HepG2 (cell line): ENCODE results near the gene SLC38A2. TPM values are rescaled to one million over a fixed set of nuclear protein-coding genes. Genes with fewer than 3 reads are reported as not detected.

ENCODE experiments used
- ATAC-seq: fragments of 200-7000 bp; cut with Tn5 transposase; 3 replicates; pipeline ENCODE4 v1.9.1; 2020; ENCODE audit warnings: mild to moderate bottlenecking, moderate library complexity
- BruUV-seq: library from RNA; stranded (reverse); fragments of 400-500 nt; replicated peaks from 2 replicates; lab custom pipeline; 2021; lab: Mats Ljungman, UMichigan
- CTCF ChIA-PET: fragments of 300-600 bp; formaldehyde crosslinking; extraction: SDS; loops from one replicate; lab custom pipeline; 2021; ENCODE audit warnings: low total read pairs, inconsistent platforms, low intra/inter-chr PET ratio; lab: Yijun Ruan, JAX
- POLR2A ChIA-PET: fragments of 350-600 bp; sonication (Branson Sonifier 250); formaldehyde crosslinking; loops from one replicate; lab custom pipeline; 2020; ENCODE audit warnings: antibody characterized with exemption, inconsistent platforms; lab: Yijun Ruan, JAX
- DNase-seq: peaks from one replicate; pipeline ENCODE4 v3.0.0-alpha.2; 2015; ENCODE audit warnings: low spot score
- FAIRE-seq: peaks from 3 replicates; lab custom pipeline; 2011; peaks lifted over from hg19 to GRCh38; lab: Jason Lieb, UNC
- H2AFZ ChIP-seq: one replicate; pipeline ENCODE4 v1.6.1; 2011; ENCODE audit warnings: low read length, inconsistent platforms
- H3K27ac ChIP-seq: fragments of 300-600 bp; 3 replicates; pipeline ENCODE4 v1.8.0; 2011; ENCODE audit warnings: mixed run types, mild to moderate bottlenecking, mixed read lengths, low read length, inconsistent platforms; ENCODE audit not compliant: insufficient read depth; ENCODE audit errors: extremely low read length
- H3K27me3 ChIP-seq, 2 experiments: fragments of 200-600 bp in 1 of 2; 2 replicates in 1 of 2; 3 replicates in 1 of 2; pipeline versions ENCODE4 v1.6.0 to v1.8.0; 2011; ENCODE audit warnings: low read length in 2 of 2, mild to moderate bottlenecking in 2 of 2, moderate library complexity in 2 of 2, inconsistent platforms in 1 of 2; ENCODE audit not compliant: insufficient read depth in 2 of 2, control insufficient read depth in 1 of 2
- H3K36me3 ChIP-seq, 2 experiments: fragments of 200-600 bp in 1 of 2; replicated peaks in 1 of 2; 2 replicates in 1 of 2; 3 replicates in 1 of 2; pipeline versions ENCODE4 v1.5.1 to v1.8.0; 2011; ENCODE audit warnings: low read length in 2 of 2, inconsistent platforms in 1 of 2; ENCODE audit not compliant: insufficient read depth in 2 of 2, control insufficient read depth in 1 of 2
- H3K4me1 ChIP-seq: 2 replicates; pipeline ENCODE4 v1.5.1; 2012; ENCODE audit warnings: low read length, inconsistent platforms; ENCODE audit not compliant: insufficient read depth
- H3K4me2 ChIP-seq: 2 replicates; pipeline ENCODE4 v1.6.0; 2011; ENCODE audit warnings: low read depth, low read length, inconsistent platforms
- H3K4me3 ChIP-seq, 3 experiments: fragments of 200-600 bp in 1 of 3; sonication (generic), shearing (Covaris generic) in 1 of 3; replicated peaks in 1 of 3; 2 replicates each; pipeline ENCODE4 v1.5.1; 2011 to 2016; ENCODE audit warnings: low read length in 3 of 3, inconsistent platforms in 2 of 3, low read depth in 2 of 3, mild to moderate bottlenecking in 2 of 3, control low read depth in 1 of 3, mixed read lengths in 1 of 3; ENCODE audit not compliant: insufficient read depth in 1 of 3
- H3K79me2 ChIP-seq: one replicate; pipeline ENCODE4 v1.6.1; 2011; ENCODE audit warnings: low read length, inconsistent platforms; ENCODE audit not compliant: insufficient read depth
- H3K9ac ChIP-seq: 2 replicates; pipeline ENCODE4 v1.6.0; 2011; ENCODE audit warnings: mild to moderate bottlenecking, low read depth, low read length, inconsistent platforms; ENCODE audit not compliant: insufficient read depth
- H3K9me3 ChIP-seq: 2 replicates; pipeline ENCODE4 v1.5.1; 2012; ENCODE audit warnings: mild to moderate bottlenecking, low read length
- H4K20me1 ChIP-seq: 2 replicates; pipeline ENCODE4 v1.6.0; 2011; ENCODE audit warnings: inconsistent platforms, mild to moderate bottlenecking, low read length, moderate library complexity; ENCODE audit not compliant: insufficient read depth
- ELF4 ChIP-seq: sonication (generic); formaldehyde crosslinking; IDR thresholded peaks from 2 replicates; pipeline ENCODE4 v1.5.0; 2020; ENCODE audit warnings: missing genetic modification reagents, mild to moderate bottlenecking, moderate library complexity, borderline replicate concordance
- FOXA3 ChIP-seq: IDR thresholded peaks from 2 replicates; pipeline ENCODE4 v1.6.1; 2016; ENCODE audit warnings: missing genetic modification reagents, missing compliant biosample characterization
- GZF1 ChIP-seq: sonication (generic); formaldehyde crosslinking; IDR thresholded peaks from 2 replicates; pipeline ENCODE4 v1.5.1; 2020; ENCODE audit warnings: mild to moderate bottlenecking, missing genetic modification reagents
- HNRNPL ChIP-seq: fragments of 200-400 bp; formaldehyde crosslinking; IDR thresholded peaks from 2 replicates; pipeline ENCODE4 v1.6.1; 2017; ENCODE audit warnings: mild to moderate bottlenecking, low read depth, low read length
- KLF12 ChIP-seq: sonication (generic); formaldehyde crosslinking; IDR thresholded peaks from 2 replicates; pipeline ENCODE4 v1.4.0; 2020; ENCODE audit warnings: missing genetic modification reagents, borderline replicate concordance
- KLF13 ChIP-seq: sonication (generic); formaldehyde crosslinking; IDR thresholded peaks from 2 replicates; pipeline ENCODE4 v1.4.0; 2020; ENCODE audit warnings: mild to moderate bottlenecking, missing genetic modification reagents
- KLF16 ChIP-seq, 2 experiments: sonication (generic) in 1 of 2; formaldehyde crosslinking in 1 of 2; IDR thresholded peaks; 2 replicates each; pipeline versions ENCODE4 v1.6.1 to v1.8.0; 2016 to 2023; ENCODE audit warnings: missing genetic modification reagents in 2 of 2, missing compliant biosample characterization in 1 of 2
- MAFK ChIP-seq, 2 experiments: IDR thresholded peaks in 1 of 2; conservative IDR thresholded peaks in 1 of 2; 2 replicates each; pipeline ENCODE4 v1.6.1; 2011; ENCODE audit warnings: improper control_type of control experiment in 2 of 2, low read length in 2 of 2
- NFYC ChIP-seq: IDR thresholded peaks from 2 replicates; pipeline ENCODE4 v1.6.1; 2016; ENCODE audit warnings: missing genetic modification reagents, missing compliant biosample characterization
- SOX13 ChIP-seq, 3 experiments: fragments of 450-650 bp in 1 of 3; sonication (generic) in 1 of 3; formaldehyde crosslinking in 1 of 3; IDR thresholded peaks in 2 of 3; conservative IDR thresholded peaks in 1 of 3; 2 replicates each; pipeline versions ENCODE4 v1.5.0 to v1.6.1; 2016 to 2020; ENCODE audit warnings: antibody characterized with exemption in 1 of 3, mild to moderate bottlenecking in 1 of 3, missing compliant biosample characterization in 1 of 3, missing genetic modification reagents in 1 of 3, moderate library complexity in 1 of 3
- U2AF1 ChIP-seq: fragments of 200-400 bp; formaldehyde crosslinking; optimal IDR thresholded peaks from 2 replicates; pipeline ENCODE3; 2017; ENCODE audit warnings: mild to moderate bottlenecking, low read depth, low read length
- ZFX ChIP-seq: sonication (generic); formaldehyde crosslinking; IDR thresholded peaks from 2 replicates; pipeline ENCODE4 v1.4.0; 2020; ENCODE audit warnings: mild to moderate bottlenecking, low read depth, missing genetic modification reagents, moderate library complexity
- ZFYVE20 ChIP-seq: sonication (generic); formaldehyde crosslinking; IDR thresholded peaks from 2 replicates; pipeline ENCODE4 v1.8.0; 2023; ENCODE audit warnings: low read depth, mild to moderate bottlenecking, moderate library complexity, missing genetic modification reagents, borderline replicate concordance
- ZNF136 ChIP-seq: sonication (generic); formaldehyde crosslinking; IDR thresholded peaks from 2 replicates; pipeline ENCODE4 v1.8.1; 2022; ENCODE audit warnings: low read depth, mild to moderate bottlenecking, moderate library complexity, missing genetic modification reagents
- ZNF225 ChIP-seq: sonication (generic); formaldehyde crosslinking; IDR thresholded peaks from 2 replicates; pipeline ENCODE4 v1.4.0; 2020; ENCODE audit warnings: mild to moderate bottlenecking, missing genetic modification reagents
- ZNF329 ChIP-seq: sonication (generic); formaldehyde crosslinking; IDR thresholded peaks from 2 replicates; pipeline ENCODE4 v1.9.0; 2021; ENCODE audit warnings: low read depth, mild to moderate bottlenecking, missing genetic modification reagents
- ZNF337 ChIP-seq: sonication (generic); formaldehyde crosslinking; IDR thresholded peaks from 2 replicates; pipeline ENCODE4 v1.5.1; 2020; ENCODE audit warnings: missing genetic modification reagents, low read depth, mild to moderate bottlenecking, borderline replicate concordance
- ZNF33B ChIP-seq: sonication (generic); formaldehyde crosslinking; IDR thresholded peaks from 2 replicates; pipeline ENCODE4 v1.5.1; 2020; ENCODE audit warnings: mild to moderate bottlenecking, missing genetic modification reagents
- ZNF343 ChIP-seq: sonication (generic); formaldehyde crosslinking; IDR thresholded peaks from 2 replicates; pipeline ENCODE4 v1.4.0; 2020; ENCODE audit warnings: mild to moderate bottlenecking, missing genetic modification reagents
- ZNF431 ChIP-seq: sonication (generic); formaldehyde crosslinking; IDR thresholded peaks from 2 replicates; pipeline ENCODE4 v1.9.0; 2022; ENCODE audit warnings: missing genetic modification reagents, low read depth, mild to moderate bottlenecking, borderline replicate concordance
- ZNF773 ChIP-seq: sonication (generic); formaldehyde crosslinking; IDR thresholded peaks from 2 replicates; pipeline ENCODE4 v1.4.0; 2020; ENCODE audit warnings: missing genetic modification reagents, borderline replicate concordance
- ZSCAN9 ChIP-seq: IDR thresholded peaks from 2 replicates; pipeline ENCODE4 v1.6.1; 2016; ENCODE audit warnings: borderline replicate concordance
- in situ Hi-C: cut with HindIII; loops from 2 replicates; pipeline ENCODE4 v1.10.0; 2017; ENCODE audit warnings: low pct_unique_long_range_greater_than_20kb; ENCODE audit not compliant: extremely low pct_ligation_motif_present
- intact Hi-C: fragments of 100-400 bp; cut with micrococcal nuclease; formaldehyde crosslinking; loops from one replicate; pipeline ENCODE4 v1.10.0; 2022; ENCODE audit not compliant: unreplicated experiment
- polyA plus RNA-seq, 8 experiments: library from polyadenylated mRNA; depleted of rRNA in 3 of 8; stranded (reverse) in 7 of 8; unstranded in 1 of 8; fragments of >200 nt; fragmentation: Illumina TruSeq in 4 of 8; extraction: Trizol in 4 of 8; gene quantifications; 2 replicates each; pipeline versions ENCODE4 v1.2.1 to v1.2.3, GENCODE V29; 2011 to 2016; ENCODE audit warnings: low read depth in 4 of 8, missing spikeins in 1 of 8, mixed read lengths in 1 of 8; ENCODE audit not compliant: insufficient read depth in 1 of 8
- total RNA-seq, 5 experiments: library from RNA; depleted of rRNA; stranded (reverse); fragments of >200 nt; fragmentation: Illumina TruSeq; extraction: Trizol; gene quantifications; 2 replicates each; pipeline ENCODE4 v1.2.3, GENCODE V29; 2016; ENCODE audit warnings: low read depth in 1 of 5
- TF ChIP-seq, protein P1 (sequence below): sonication (generic); formaldehyde crosslinking; IDR thresholded peaks from 2 replicates; pipeline ENCODE4 v1.5.0; 2020; ENCODE audit warnings: missing genetic modification reagents

SLC38A2 gene
- total and polyA plus RNA-seq, 2 of the 13 experiments (the other 11 are each of a cell fraction or from before 2014, with no cell fraction given): 368 to 880 TPM

DNA sequence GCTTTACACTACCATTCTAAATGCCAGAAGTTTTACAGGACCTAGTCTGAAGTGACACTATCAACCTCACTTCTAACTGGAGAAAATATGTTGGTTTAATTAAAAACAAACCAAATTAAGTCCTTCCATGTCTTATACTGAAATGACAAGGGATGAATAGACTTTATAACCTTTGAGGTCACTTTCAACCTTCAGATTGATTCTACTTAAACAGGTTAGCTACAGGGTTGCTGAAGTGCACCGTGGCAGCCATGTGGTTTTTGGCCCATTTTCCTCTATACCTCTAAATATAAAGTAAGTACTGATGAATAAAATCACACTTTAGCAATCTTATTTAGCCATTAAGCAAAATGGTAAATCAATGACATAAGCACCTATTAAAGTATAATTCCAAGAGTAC is 3.9 kb downstream of the SLC38A2 start (continued):
- peak; percentile 83; the same call in 1 of the 2 replicates for TF ChIP-seq HNRNPL

DNA sequence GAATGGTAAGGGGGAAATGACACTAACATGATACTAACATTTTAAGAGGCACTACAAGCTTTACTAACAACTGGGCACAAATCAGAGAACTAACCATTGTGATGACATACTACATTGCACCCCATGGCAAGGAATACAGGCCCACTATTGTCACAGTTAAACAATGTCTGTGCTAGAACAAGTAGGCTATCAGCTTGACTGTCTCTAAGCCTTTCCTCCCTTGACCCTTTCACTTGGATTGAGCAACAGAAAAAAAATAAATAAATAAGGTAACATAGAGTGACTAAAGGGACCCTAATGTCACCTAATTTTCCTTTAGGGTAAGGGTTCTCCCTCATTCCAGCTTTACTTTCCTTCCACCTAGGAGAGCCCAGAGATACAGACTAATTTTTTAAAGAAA is 4.4 kb downstream of the SLC38A2 start:
- H4K20me1 ChIP-seq: peaks cover 94% of the 10 kb centered on the region
- in situ Hi-C loops: no loop called here
- H3K4me2 ChIP-seq: peak overlapping the region; percentile 94
- peak overlapping the region; percentile 97 for H3K27ac ChIP-seq
- peak overlapping the region; percentile 98 for H3K9ac ChIP-seq
- ATAC-seq (peak; percentile 3; the same call in 1 of the 3 replicates), FAIRE-seq (no peak), DNase-seq (peak; percentile 73)
- no TSS peak for BruUV-seq
- intact Hi-C loops: loop anchor here (10.0 kb wide), 1 partner anchor 373 kb away; the partner anchor contains the start of gene SCAF11
- peaks cover 62% of the 10 kb centered on the region for H3K4me1 ChIP-seq
- H3K9me3 ChIP-seq: no peaks in the 10 kb centered on the region
- H3K27me3 ChIP-seq: peaks cover 0 to 2% of the 10 kb centered on the region in 2 experiments; a peak in 2 of 5 replicates
- peaks cover 65% of the 10 kb centered on the region for H3K79me2 ChIP-seq
- no peak overlapping the region for H2AFZ ChIP-seq
- CTCF ChIA-PET: no interaction called here
- H3K4me3 ChIP-seq: peak overlapping the region; percentile 84 to 96 (median 94)
- H3K36me3 ChIP-seq: peaks cover 36 to 81% of the 10 kb centered on the region in 2 experiments
- POLR2A ChIA-PET: interaction anchor here (0.9 to 3.2 kb wide), 10 partner anchors 9 to 296 kb away, joined by 3 to 14 read pairs (median 5); no protein-coding TSS in a partner anchor
- TF ChIP-seq GZF1 (CRISPR knock-in tag) (no peak), ZNF329 (CRISPR knock-in tag) (no peak), ZNF225 (CRISPR knock-in tag) (no peak), ZFYVE20 (CRISPR knock-in tag) (no peak), ELF4 (CRISPR knock-in tag) (no peak), ZNF431 (no peak), KLF13 (CRISPR knock-in tag) (no peak), NFYC (no peak), KLF12 (no peak), ZNF773 (CRISPR knock-in tag) (no peak), SOX13 (IDR thresholded peaks at IDR 0.05) (peak; percentile 54; the same call in 1 of the 2 replicates), SOX13 (CRISPR knock-in tag; conservative IDR thresholded peaks at IDR 0.05 in 1 of 2, IDR thresholded peaks at IDR 0.05 in 1 of 2) (peak; percentile 53 to 73), ZNF343 (CRISPR knock-in tag) (no peak), KLF16 (CRISPR knock-in tag; IDR thresholded peaks at IDR 0.05) (no peak), ZSCAN9 (CRISPR knock-in tag) (no peak), FOXA3 (CRISPR knock-in tag) (no peak), ZNF337 (0 out of 2 replicates have a peak, but pooled peaks have one; percentile 55), ZNF33B (CRISPR knock-in tag) (no peak), MAFK (conservative IDR thresholded peaks at IDR 0.05 in 1 of 2, IDR thresholded peaks at IDR 0.05 in 1 of 2; ENCODE audit: low read length in 2 of 2) (no peak), ZNF136 (CRISPR knock-in tag) (no peak), U2AF1 (peak; percentile 3), ZFX (CRISPR knock-in tag) (no peak)
- TF ChIP-seq, protein P1, sequence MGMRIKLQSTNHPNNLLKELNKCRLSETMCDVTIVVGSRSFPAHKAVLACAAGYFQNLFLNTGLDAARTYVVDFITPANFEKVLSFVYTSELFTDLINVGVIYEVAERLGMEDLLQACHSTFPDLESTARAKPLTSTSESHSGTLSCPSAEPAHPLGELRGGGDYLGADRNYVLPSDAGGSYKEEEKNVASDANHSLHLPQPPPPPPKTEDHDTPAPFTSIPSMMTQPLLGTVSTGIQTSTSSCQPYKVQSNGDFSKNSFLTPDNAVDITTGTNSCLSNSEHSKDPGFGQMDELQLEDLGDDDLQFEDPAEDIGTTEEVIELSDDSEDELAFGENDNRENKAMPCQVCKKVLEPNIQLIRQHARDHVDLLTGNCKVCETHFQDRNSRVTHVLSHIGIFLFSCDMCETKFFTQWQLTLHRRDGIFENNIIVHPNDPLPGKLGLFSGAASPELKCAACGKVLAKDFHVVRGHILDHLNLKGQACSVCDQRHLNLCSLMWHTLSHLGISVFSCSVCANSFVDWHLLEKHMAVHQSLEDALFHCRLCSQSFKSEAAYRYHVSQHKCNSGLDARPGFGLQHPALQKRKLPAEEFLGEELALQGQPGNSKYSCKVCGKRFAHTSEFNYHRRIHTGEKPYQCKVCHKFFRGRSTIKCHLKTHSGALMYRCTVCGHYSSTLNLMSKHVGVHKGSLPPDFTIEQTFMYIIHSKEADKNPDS (CRISPR knock-in tag): no peak
